GM03348 (cell line): ENCODE results near the gene NOC4L.
A peak's percentile ranks its signal among the peaks of the same experiment; 100 is the strongest.
"Not testable (repeated sequence)": the region's sequence is repeated elsewhere in the genome, so short reads cannot be mapped to it uniquely, and the experiment has no call there.

Experiments
- DNase-seq: peaks from one replicate; pipeline ENCODE4 v3.0.0; 2012; ENCODE audit warnings: low spot score

NOC4L gene

DNA sequence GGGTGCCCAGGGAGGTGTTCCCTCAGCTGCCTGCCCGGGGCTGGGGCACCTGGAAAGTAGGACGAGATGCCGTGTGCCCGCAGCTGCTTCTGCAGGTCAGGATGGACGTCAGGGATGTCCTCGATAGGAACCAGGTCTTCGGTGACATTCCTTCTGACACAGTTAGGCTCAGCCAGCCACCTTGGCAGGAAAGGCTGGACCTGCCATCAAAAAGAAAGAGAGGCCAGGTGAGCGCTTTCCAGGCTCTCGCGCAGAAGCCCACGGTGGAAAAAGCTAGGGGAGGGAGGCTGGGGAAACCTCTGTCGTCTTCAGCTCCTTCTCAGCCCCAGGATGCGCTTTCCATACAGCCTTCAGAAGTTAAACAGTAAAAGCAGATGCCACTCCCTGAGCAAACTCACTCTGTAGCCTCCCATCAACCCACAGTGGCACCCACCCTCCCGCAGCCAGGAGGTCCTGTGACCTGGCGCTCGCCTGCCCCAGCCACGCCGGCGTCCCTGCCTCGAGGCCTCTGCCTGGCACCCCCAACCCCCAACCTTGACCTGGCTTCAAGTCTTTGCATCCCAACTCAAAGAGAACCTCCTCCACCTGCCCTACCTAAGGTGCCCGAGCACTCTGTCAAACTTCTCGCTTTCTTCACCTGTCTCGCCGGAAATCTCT is 1.4 kb upstream of the NOC4L start:
- DNase-seq = no peak

DNA sequence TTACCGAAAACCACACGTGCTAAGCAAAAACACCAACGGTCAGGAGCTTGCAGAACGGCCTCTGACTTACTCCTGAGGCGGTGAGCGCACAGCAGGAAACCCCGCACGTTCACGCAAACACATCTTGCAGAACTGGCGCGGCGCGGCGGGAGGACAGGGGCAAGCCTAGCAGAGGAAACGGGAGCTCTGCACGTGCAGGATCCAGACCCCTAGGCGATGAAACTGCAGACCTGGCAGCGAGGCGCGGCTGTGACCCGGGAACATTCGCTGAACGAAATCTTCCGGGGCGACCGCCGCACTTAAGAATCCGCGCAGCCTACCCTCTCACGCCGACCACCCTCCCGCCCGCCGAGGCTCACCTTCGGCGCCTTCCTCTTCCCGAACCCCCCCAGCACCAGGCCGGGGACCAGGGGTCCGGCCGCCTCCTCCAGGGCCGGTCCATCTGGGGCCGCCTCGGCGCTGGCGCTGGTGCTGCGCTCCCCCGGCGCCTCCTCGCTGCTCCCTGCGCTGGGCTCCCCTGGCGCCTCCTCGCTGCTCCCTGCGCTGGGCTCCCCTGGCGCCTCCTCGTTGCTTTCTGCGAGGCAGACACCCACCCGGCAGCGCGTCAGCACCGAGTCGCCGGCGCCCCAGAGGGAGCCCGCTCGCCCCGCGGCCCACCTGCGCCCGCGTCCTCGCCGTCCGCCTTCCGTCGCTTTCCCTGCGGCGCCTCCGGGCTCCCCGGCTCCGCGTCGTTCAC is 753 bp upstream of the NOC4L start:
- DNase-seq = peak; percentile 41

DNA sequence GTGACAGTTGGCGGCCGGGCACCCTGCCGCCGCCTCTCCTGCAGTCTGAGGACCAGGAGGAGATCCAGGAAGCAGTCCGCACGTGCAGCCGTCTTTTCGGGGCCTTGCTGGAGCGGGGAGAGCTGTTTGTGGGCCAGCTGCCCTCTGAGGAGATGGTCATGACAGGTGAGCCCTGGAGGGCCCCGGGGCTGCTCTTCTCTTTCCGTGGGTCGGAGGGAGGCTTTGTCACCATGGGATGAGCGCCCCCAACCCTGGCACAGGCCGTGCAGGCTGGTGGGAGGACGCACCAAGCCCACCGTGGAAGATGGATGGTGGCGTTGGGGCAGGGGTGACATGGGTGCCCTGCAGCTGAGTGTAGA is 532 bp downstream of the NOC4L start:
- no peak for DNase-seq

DNA sequence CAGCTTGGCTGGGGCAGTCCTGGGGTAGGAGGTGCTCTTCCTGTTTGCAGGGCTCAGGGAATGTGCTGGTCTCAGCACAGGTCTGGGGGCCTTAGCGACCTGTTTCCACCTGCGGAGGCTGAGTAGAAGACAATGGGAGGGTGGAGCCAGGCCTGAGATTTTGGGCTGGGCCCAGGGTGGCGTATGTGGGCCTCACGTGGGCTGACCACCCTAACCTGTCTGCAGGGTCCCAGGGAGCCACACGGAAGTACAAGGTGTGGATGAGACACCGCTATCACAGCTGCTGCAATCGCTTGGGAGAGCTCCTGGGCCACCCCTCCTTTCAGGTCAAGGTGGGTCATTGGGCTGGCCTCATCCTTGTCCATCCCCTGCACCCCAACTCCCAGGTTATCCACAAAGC is 1.1 kb downstream of the NOC4L start:
- DNase-seq = no peak

DNA sequence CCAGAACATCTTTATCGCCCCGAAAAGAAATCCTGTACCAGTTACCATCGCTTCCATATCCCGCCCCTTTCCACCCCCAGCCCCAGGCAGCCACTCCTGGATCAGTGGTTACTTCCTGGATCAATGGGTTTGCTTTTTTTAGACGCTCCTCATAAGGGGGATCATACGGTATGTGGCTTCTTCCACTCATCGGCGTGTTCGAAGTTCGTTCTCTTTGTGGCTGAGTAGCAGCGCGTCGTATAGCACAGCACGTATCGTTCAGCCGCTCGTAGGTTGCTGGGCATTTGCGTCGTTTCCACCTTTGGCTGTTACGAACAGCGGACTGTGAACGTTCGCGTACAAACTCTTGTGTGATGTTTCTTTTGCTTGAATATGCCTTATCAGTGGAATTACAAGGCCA is 1.8 kb downstream of the NOC4L start:
- no peak for DNase-seq

DNA sequence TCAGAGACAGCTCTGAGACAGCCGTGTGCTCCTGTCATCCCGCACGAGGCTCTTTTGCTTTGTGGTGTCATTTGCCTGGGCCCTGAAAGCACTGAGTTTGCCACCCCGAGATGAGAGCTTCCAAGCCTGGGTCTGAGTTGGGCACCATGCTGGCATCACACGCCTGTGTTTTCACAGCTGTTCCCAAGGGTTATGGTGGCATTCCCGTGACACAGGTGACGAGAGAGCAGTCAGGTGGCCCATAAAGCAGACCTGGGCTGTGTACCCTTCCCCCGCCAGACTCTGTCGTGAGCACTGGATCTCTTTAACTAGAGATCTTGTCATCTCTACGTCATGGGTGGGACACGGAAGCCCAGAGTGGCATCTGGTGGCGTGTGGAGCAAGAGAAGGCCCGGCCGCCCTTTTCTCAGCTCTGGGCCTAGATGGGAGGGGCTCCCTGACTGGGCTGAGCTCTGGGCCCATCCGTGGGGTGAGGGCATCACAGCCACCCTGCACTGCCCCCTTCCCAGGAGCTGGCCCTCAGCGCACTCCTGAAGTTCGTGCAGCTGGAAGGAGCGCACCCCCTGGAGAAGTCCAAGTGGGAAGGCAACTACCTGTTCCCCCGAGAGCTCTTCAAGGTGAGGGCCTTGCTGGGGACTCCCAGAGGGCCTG is 2.6 kb downstream of the NOC4L start:
- no peak for DNase-seq

DNA sequence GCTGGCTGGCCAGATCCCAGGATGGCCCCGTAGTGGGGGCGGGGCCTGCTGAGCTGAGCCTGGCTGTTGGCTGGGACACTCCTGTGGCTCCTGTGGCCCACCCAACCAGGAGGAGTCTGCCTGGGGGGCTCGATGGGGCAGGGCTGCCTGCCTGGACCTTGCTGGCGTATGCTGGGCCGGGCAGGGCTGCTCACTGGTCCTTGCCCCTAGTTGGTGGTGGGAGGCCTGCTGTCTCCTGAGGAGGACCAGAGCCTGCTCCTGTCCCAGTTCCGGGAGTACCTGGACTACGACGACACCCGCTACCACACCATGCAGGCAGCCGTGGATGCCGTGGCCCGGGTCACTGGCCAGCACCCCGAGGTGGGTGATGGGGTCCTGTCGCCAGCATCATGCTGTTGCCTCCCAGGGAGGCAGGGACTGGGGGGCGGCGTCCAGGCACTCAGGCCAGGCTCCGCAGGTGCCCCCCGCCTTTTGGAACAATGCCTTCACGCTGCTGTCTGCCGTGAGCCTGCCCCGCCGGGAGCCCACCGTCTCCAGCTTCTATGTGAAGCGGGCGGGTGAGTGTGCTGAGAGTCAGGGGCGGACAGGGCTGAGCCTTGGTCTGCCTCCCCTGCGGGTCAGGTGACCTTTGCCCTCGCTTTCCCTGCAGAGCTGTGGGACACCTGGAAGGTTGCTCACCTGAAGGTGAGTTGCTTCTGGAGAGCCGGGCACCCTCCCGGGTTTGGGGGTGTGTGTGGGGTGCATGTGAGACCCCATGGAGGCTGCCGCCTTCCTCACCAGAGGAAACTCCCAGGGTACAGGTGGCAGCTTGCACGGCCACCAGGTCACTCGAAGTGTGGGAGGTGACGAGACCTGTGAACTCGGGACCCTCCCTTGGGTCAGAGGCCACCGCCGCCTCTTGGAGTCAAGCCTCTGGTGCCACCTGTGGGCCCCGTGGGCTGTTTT is 3.4 kb downstream of the NOC4L start:
- DNase-seq = no peak

DNA sequence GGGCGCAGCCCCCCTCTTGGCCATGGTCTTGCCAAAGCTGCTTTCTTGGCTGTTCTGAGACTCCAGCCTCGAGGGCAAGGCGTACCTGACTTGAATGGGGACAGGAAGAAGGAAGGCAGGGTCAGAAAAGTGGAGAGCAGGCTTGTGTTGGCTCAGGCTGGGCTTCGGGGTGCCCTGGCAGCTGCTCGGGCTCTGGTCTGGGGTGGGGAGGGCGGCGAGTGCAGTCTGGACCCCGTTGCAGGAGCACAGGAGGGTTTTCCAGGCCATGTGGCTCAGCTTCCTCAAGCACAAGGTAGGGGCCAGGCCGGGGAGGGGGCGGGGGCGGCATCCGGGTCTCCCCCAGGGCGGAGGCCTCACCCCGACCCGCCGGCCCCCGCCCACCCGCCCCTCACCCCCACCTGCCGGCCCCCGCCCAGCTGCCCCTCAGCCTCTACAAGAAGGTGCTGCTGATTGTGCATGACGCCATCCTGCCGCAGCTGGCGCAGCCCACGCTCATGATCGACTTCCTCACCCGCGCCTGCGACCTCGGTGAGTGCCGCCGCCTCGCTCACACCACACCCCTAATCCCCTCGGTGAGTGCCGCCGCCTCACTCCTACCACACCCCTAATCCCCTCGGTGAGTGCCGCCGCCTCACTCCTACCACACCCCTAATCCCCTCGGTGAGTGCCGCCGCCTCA is 4.2 kb downstream of the NOC4L start:
- no peak for DNase-seq

DNA sequence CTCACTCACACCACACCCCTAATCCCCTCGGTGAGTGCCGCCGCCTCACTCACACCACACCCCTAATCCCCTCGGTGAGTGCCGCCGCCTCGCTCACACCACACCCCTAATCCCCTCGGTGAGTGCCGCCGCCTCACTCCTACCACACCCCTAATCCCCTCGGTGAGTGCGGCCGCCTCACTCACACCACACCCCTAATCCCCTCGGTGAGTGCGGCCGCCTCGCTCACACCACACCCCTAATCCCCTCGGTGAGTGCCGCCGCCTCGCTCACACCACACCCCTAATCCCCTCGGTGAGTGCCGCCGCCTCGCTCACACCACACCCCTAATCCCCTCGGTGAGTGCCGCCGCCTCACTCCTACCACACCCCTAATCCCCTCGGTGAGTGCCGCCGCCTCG is 5.3 kb downstream of the NOC4L start:
- not testable (repeated sequence) for DNase-seq

DNA sequence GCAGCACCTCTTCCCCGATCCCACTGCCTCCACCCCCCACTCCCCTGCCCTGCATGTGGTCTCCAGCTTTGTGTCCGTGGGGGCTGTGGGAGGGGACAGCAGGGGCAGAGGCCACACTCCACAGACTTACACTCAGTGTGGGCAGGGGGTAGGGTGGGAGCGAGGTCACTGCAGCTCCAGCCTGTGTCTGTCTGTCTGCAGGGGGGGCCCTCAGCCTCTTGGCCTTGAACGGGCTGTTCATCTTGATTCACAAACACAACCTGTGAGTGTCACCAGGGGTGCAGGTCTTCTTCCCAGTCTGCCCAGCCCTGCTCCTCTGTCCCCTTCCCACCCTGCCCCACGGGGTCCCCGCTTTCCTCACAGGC is 6.5 kb downstream of the NOC4L start:
- no peak for DNase-seq

DNA sequence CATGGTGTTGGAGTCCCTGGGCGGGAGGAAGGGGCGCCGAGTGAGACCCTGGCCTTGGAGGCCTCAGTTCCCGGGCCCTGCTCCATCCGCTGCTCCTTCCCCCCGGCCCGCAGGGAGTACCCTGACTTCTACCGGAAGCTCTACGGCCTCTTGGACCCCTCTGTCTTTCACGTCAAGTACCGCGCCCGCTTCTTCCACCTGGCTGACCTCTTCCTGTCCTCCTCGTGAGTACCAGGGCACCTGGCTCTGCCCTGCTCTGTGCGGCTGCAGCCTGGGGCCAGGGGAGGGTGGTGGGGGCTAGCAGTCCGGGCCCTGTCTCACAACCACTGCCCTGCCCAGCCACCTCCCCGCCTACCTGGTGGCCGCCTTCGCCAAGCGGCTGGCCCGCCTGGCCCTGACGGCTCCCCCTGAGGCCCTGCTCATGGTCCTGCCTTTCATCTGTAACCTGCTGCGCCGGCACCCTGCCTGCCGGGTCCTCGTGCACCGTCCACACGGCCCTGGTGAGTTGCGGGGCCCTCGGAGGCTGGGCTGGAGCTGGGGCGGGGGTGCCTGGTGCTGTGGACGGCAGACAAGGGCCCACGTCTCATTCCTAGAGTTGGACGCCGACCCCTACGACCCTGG is 7.0 kb downstream of the NOC4L start:
- no peak for DNase-seq

DNA sequence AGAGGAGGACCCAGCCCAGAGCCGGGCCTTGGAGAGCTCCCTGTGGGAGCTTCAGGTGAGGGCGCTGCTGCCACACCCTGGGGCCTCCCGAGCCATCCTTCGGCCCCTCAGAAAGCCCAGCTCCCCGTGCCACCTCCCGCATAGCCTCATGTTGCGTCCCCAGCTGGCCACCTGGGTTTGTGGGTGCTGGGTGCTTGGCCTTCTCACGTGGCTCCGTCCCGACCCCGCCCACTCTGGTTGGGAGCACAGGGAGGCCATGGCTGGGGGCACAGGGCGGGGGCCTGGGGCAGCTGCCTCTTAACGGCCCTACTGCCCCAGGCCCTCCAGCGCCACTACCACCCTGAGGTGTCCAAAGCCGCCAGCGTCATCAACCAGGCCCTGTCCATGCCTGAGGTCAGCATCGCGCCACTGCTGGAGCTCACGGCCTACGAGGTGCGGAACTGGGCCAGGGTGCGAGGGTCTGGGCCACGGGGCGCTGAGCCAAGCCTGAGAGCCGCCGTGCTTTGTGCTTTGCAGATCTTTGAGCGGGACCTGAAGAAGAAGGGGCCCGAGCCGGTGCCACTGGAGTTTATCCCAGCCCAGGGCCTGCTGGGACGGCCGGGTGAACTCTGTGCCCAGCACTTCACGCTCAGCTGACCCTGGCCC is 7.6 kb downstream of the NOC4L start:
- no peak for DNase-seq

DNA sequence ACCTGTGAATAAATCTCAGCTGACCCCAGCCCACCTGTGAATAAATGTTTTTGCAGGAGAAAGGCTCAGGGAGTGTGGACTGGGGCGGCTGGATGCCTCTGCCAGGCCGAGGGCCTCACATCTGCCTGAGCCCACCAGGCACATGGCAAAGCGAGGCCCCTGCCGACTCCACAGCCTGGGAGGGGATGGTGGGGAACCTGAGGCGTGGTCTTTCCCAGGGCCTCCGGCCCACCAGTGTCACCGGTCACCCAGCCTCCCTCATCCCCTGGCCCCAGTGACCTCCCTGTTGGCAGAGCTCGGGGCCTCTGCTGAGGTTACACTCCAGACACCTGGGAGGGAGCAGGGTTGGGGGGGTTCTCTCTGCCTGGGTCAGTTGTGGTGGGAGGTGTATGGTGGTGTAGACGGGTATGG is 8.2 kb downstream of the NOC4L start:
- no peak for DNase-seq

DNA sequence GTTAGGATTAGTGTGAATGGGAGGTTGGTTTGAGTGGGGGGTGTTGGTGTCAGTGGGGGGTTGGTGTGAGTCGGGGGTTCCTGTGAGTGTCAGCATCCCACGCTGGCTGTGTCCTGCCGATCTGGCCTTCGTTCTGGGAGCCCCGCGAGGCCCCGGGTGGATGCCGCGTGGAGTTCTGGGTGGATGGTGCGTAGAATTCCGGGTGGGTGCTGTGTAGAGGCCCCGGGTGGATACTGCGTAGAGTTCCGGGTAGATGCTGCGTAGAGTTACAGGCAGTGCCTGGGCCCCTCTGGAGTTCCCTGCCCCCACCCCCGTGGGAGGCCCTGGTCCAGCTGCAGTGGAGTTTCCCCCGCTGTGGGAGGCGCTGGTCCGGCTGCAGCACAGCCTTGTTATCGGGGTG is 8.7 kb downstream of the NOC4L start:
- DNase-seq = no peak

DNA sequence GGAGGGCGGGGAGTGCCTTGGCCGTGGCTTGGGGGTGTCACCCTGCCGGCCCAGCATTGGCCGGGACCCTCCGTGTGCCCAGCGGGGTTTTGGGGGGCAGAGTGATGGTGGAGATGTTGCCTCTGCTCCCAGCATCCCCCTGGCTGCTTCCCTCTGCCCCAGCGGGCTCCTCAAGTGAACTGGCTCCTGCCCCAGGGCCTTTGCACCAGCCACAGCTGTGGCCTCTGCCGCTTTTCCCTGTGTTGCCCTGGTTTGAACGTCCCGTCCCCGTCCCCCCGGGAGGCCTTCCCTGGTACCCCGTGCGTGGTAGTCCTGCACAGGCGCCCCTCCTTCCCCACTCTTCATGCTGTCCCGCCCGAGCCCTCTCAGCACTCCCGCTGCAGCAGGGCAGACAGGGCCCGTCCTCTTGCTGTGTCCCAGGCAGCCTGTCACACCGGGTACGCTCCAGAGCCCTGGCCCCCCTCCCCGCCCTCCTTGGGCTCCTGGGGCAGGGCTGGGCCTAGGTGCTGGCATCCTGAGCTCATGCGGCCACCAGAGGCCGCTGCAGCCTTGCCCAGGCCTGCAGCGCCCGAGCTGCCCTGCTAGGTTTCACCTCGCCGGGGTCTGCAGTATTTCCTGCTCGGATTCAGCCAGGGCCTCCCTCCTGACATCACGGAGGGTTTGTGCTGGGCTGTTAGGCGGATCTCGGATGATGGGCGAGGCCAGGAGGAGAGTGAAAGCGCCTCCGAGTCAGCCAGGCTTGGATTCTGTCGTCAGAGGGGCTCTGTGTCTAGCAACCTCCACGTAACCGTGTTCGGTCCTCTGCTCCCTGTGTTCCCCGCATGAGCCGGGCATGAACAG is 9.5 kb downstream of the NOC4L start:
- peak; percentile 89 for DNase-seq

DNA sequence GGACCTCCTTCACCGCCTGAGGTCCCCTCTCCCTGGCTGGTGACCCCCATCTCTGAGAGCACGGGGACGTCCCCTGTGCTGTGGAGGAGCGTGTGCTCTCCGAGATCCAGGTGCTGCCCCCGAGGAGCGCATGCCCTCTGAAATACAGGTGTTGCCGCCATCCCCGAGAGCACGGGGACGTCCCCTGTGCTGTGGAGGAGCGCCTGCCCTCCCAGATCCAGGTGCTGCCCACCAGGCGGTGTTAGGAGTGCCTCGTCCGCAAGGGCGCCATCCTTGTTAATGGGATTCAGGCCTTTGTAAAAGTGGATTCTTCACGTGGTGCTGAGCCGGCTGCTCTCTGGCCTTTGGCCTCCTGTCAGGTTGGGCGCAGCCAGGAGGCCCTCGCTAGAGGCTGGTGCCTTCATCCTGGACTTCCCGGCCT is 10.1 kb downstream of the NOC4L start:
- DNase-seq = no peak

DNA sequence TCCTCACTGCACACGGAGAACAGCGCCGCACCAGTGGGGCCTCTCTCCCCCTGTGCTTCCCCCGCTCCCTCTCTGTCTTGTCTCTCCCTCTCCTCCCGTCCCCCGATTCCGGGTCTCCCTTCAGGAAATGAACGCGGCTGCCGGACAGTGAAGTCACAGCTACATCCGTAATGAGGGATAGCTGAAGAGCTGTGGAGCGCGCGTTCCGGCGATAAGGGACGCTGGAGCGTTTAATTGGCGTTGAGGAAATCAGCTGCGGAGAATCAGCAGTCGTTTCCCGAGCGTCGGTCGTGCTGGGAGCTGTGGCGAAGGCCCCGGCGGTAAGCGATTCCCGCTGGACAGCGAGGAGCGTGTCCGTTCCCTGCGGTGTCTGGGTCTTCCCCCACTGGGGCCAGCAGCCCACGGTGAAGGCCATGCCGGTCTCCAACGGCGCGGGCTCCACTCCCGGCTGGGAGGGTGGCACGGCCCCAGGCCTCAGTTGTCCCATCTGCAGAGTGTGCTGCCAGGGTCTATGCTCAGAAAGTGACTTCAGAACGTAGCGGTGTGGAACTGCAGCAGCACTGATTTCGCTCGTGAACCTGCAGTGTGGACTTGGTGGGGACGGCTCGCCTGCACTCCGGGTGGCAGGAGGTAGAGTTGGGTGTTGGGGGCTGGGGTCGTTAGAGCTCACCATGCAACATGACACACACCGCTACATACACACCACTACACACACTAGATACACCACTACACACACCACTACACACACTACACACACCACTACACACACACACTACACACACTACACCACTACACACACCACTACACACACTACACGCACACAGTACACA is 10.9 kb downstream of the NOC4L start:
- DNase-seq = no peak

DNA sequence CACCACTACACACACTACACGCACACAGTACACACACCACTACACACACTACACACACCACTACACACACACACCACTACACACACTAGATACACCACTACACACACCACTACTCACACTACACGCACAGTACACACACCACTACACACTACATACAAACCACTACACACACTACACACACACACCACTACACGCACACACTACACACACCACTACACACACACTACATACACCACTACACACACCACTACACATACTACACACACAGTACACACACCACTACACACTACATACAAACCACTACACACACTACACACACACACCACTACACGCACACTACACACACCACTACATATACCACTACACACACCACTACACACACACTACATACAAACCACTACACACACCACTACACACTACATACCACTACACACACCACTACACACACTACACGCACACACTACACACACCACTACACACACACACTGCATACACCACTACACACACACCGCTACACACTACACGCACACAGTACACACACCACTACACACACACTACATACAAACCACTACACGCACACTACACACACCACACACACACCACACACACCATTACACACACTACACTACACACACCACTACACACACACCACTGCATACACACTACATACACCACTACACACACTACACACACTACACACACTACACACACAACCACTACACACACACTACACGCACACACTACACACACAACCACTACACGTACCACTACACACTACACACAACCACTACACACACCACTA is 11.7 kb downstream of the NOC4L start:
- no peak for DNase-seq
